Ecto neural progenitor cell (in vitro differentiated cells): ENCODE data around the gene LRRTM4.

Source experiments
- DNase-seq: peaks from one replicate; pipeline ENCODE4 v3.0.0-alpha.2; 2018; ENCODE audit warnings: low spot score

The LRRTM4 gene

GRCh38 chr2:76985387-76986136, 536.6 kb downstream of the LRRTM4 start:
- DNase-seq, result no peak

- no peak for DNase-seq
Measured at GRCh38 chr2:76984359-76984758, 537.8 kb downstream of the LRRTM4 start.

- DNase-seq, result no peak
Measured at GRCh38 chr2:76980067-76980787, 541.9 kb downstream of the LRRTM4 start.

- no peak for DNase-seq
Measured at GRCh38 chr2:76977846-76978727, 544.1 kb downstream of the LRRTM4 start.

GRCh38 chr2:76975752-76976151, 546.4 kb downstream of the LRRTM4 start:
- DNase-seq, result no peak

- DNase-seq, result no peak
Measured at GRCh38 chr2:76973610-76974009, 548.6 kb downstream of the LRRTM4 start.

- no peak for DNase-seq
Measured at GRCh38 chr2:76965772-76966171, 556.4 kb downstream of the LRRTM4 start.

GRCh38 chr2:76958749-76959148, 563.4 kb downstream of the LRRTM4 start:
- DNase-seq, result peak; percentile 50

- peak; percentile 56 for DNase-seq
Measured at GRCh38 chr2:76953733-76954347, 568.3 kb downstream of the LRRTM4 start.

- DNase-seq, result no peak
Measured at GRCh38 chr2:76946631-76947145, 575.5 kb downstream of the LRRTM4 start.

GRCh38 chr2:76940559-76940958, 581.6 kb downstream of the LRRTM4 start:
- no peak for DNase-seq

GRCh38 chr2:76938153-76938552, 584.0 kb downstream of the LRRTM4 start:
- no peak for DNase-seq

- DNase-seq, result no peak
Measured at GRCh38 chr2:76932550-76932949, 589.6 kb downstream of the LRRTM4 start.

GRCh38 chr2:76930056-76930744, 592.0 kb downstream of the LRRTM4 start:
- DNase-seq, result no peak

- no peak for DNase-seq
Measured at GRCh38 chr2:76928026-76928425, 594.1 kb downstream of the LRRTM4 start.

- DNase-seq, result no peak
Measured at GRCh38 chr2:76921006-76921405, 601.2 kb downstream of the LRRTM4 start.

GRCh38 chr2:76895469-76895868, 626.7 kb downstream of the LRRTM4 start:
- DNase-seq, result no peak

GRCh38 chr2:76870581-76870980, 651.6 kb downstream of the LRRTM4 start:
- no peak for DNase-seq

- no peak for DNase-seq
Measured at GRCh38 chr2:76870011-76870410, 652.2 kb downstream of the LRRTM4 start.

GRCh38 chr2:76867854-76868253, 654.3 kb downstream of the LRRTM4 start:
- DNase-seq, result no peak

- no peak for DNase-seq
Measured at GRCh38 chr2:76866464-76866863, 655.7 kb downstream of the LRRTM4 start.
